Cardiac atrium fibroblast (primary cell): ENCODE measurements around the gene CGN. TPM values are rescaled to one million over a fixed set of nuclear protein-coding genes. Genes with fewer than 3 reads are reported as not detected.

Experiments
- total RNA-seq: library from RNA; depleted of rRNA; stranded (reverse); fragments of >200 nt; gene quantifications from 2 replicates; pipeline ENCODE4 v1.2.3, GENCODE V29; 2015

Gene CGN, protein sequence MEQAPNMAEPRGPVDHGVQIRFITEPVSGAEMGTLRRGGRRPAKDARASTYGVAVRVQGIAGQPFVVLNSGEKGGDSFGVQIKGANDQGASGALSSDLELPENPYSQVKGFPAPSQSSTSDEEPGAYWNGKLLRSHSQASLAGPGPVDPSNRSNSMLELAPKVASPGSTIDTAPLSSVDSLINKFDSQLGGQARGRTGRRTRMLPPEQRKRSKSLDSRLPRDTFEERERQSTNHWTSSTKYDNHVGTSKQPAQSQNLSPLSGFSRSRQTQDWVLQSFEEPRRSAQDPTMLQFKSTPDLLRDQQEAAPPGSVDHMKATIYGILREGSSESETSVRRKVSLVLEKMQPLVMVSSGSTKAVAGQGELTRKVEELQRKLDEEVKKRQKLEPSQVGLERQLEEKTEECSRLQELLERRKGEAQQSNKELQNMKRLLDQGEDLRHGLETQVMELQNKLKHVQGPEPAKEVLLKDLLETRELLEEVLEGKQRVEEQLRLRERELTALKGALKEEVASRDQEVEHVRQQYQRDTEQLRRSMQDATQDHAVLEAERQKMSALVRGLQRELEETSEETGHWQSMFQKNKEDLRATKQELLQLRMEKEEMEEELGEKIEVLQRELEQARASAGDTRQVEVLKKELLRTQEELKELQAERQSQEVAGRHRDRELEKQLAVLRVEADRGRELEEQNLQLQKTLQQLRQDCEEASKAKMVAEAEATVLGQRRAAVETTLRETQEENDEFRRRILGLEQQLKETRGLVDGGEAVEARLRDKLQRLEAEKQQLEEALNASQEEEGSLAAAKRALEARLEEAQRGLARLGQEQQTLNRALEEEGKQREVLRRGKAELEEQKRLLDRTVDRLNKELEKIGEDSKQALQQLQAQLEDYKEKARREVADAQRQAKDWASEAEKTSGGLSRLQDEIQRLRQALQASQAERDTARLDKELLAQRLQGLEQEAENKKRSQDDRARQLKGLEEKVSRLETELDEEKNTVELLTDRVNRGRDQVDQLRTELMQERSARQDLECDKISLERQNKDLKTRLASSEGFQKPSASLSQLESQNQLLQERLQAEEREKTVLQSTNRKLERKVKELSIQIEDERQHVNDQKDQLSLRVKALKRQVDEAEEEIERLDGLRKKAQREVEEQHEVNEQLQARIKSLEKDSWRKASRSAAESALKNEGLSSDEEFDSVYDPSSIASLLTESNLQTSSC
- under 0.01 TPM in 1 of 2 replicates, not detected in the other for total RNA-seq

DNA sequence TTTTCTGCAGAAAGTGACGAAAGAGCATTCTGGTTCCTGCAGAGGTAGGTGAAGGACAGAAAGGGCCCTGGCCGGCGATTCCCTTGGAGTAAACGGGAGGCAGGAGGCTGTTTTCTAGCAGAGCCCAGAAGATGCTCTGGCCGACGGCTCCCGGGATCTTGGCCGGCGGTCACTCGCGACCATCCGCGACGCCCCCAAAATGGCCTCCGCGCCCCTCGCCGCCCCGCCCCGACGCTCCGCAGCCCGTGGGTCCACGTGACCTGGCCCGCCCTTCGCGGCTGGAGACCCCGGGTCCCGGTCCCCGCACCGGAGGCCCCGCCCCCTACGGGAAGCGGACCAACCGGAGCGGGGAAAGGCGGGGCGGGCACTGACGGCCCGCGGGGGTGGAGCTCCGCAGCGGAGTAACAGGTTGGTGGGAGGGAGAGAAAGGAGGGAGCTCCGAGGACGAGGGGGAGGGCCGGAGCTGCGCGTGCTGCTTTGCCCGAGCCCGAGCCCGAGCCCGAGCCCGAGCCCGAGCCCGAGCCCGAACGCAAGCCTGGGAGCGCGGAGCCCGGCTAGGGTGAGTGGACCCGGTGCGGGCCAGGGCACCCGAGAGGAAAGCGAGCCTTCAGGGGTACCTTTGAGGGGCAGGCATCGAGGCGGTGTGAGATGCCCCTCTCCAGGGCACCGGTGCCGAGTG is at the start of gene CGN:
CGN (plus strand) TSS at position 431 of the 679 bp plus-strand sequence. CDS start 7,133 bp downstream, outside the sequence.

DNA sequence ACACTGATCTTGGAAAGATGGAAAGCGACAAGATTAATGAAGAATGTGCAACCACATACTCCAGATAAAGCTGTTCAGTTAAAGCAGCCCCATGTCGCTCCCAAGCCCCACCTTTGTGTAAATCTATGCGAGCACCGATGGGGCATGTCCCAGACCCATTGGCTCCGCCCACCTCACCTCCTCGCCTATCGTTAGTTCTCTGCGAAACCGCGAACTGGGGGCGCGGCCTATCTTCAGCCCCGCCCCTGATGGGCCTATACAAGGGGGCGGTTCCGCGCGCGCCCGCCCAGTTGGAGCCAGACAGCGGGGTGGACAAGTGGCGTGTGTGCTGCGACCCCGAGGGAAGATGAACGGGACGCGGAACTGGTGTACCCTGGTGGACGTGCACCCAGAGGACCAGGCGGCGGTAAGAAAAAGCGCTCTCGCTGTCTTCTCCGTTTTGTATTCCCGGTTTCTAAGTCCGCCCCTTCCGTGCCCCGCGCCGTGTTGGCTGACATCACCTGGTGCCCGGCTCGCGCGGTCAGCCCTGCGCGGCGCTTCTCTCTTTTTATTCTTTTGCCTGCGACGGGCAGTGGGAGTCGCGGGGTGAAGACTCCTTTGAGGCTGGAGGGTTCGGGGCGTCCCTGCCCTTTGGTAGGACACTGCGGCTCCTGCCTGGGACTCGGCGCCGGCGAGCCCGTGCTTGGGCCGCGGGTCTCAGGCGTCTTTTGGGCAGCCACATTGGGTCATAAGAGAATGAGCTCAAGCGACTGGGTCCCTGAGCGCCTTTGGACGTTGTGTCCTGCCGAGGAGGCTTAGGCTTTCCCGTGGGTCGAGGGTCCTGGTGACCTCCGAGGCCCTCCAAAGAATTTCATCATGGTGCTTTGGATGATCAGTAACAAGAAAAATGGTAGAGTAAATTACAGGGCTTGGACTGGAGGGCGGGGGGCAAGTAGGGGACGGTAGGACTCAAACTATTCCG is 29.1 kb downstream of the CGN start, which contains the start of gene TUFT1:
TUFT1 (plus strand) TSS at position 289 of the 961 bp plus-strand sequence; CDS start at position 347, 58 bp downstream.

Other genes with a start within 250 kb of the CGN start
- gene ZNF687, start 229.1 kb upstream of the CGN start, total RNA-seq: 17.5 and 17.7 TPM in 2 replicates
- gene PI4KB, start 184.0 kb upstream of the CGN start, total RNA-seq: 36.8 and 37.0 TPM in 2 replicates
- 16.8 and 24.1 TPM in 2 replicates for gene RFX5, start 164.1 kb upstream of the CGN start, total RNA-seq
- gene SELENBP1, start 138.7 kb upstream of the CGN start, total RNA-seq: 65.3 and 69.2 TPM in 2 replicates
- 220 and 293 TPM in 2 replicates for gene PSMB4, start 111.8 kb upstream of the CGN start, total RNA-seq
- 11.3 and 18.6 TPM in 2 replicates for gene POGZ, start 51.9 kb upstream of the CGN start, total RNA-seq
- gene TUFT1, start 28.9 kb downstream of the CGN start, total RNA-seq: 4.3 and 5.0 TPM in 2 replicates
- gene SNX27, start 100.7 kb downstream of the CGN start, total RNA-seq: 7.8 and 10.2 TPM in 2 replicates
- not detected in 2 replicates for gene CELF3, start 205.4 kb downstream of the CGN start, total RNA-seq
- gene RIIAD1, start 210.1 kb downstream of the CGN start, total RNA-seq: not detected in 2 replicates